ENCODE results near the gene HSH2D.

DNA sequence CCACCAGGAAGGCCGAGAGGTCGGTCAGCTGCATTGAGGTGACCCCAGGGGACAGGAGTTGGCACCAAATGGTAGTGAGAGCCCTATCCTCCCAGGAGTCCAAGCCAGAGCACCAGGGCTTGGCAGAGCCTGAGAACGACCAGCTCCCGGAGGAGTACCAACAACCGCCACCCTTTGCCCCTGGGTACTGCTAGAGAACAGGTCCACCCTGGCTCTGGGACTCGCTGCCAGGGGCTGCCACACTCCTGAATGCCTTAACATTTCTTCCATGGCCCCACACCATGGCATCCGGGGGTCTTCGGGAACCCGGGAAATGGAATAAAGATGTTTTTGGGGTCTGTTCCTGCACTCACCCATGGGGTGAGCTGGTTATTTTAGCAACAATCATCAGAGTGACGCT, 14.1 kb downstream of the HSH2D start:
- no peak for TF ChIP-seq POLR2AphosphoS5 (IDR thresholded peaks at IDR 0.05; ENCODE audit: low read depth, low read length)
- no peak for TF ChIP-seq TAF1 (IDR thresholded peaks at IDR 0.05; ENCODE audit: borderline replicate concordance, insufficient read depth, low read length)
